Limb (tissue), 2 donors: ENCODE measurements around the gene MT1B.
"Not testable (repeated sequence)": the region's sequence is repeated elsewhere in the genome, so short reads cannot be mapped to it uniquely, and the experiment has no call there.

ENCODE experiments used
- DNase-seq, 2 donors: peaks; one replicate each; pipeline ENCODE4 v3.0.0-alpha.2; 2016; ENCODE audit errors: extremely low spot score in 2 of 2

The MT1B gene

GRCh38 chr16:56637814-56638750 lies 13.6 kb upstream of the MT1B start, which contains the start of gene MT1A:
TSS of gene MT1A (plus strand) at chr16:56638666. CDS start at chr16:56638739, 73 bp downstream.
- DNase-seq, result peak in 1 of 2 donors; percentile 49

DNA sequence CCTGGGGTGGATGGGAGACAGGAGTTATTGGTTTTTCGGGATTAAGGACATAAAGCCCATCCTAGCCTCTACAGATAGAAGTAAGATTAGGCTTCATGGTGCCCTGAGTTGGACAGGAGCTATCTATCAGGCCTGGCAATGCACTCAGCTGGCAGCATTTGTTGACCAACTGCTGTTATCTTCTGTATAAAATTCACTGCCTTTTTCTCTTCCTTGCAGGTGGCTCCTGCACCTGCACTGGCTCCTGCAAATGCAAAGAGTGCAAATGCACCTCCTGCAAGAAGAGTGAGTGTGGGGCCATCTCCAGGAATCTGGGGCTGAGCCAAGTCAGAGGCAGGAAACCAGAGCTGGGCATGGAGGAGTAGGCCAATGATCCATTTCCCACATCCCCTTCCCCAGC lies 12.6 kb upstream of the MT1B start:
- DNase-seq, result no peak

GRCh38 chr16:56640076-56640475 lies 11.6 kb upstream of the MT1B start:
- no peak for DNase-seq

DNA sequence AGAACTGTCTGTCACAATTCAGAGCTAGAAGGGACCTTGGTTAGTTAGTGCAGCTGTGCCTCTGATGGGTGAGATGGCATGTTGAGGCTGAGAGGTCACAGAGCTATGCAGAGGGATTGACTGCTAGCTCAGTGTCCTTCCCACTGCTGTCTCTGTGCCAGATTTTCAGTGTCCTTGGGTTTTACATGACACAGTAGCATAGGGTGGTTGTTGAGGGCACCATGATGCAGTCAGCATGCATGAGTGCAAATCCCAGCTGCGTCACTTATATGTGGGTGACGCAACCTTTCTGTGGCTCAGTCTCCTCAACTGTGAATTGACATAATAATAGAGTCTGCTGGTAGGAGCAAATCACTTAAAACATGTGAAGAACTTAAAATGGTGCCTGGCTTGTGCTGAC lies 10.5 kb upstream of the MT1B start:
- no peak for DNase-seq

GRCh38 chr16:56643080-56643778 lies 8.5 kb upstream of the MT1B start:
- DNase-seq, result no peak

- DNase-seq, result no peak
Measured at GRCh38 chr16:56643833-56644232, 7.9 kb upstream of the MT1B start.

DNA sequence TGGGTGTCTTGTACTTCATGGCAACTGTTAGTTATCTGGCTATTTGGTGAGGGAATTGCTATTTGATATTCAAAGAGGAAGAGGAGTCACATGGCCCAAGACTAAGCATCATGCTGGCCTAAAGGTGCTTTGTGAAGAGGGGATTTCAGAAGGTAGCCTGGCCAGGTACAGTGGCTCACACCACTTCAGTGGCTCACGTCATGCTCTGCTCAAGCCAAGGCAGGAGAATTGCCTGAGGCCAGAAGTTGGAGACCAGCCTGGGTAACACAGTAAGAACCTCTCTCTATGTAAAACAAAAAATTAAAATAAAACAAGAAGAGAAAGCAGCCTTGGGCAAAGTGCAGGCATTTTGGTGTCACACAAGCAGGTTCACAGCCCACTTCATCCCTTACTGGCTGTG lies 6.4 kb upstream of the MT1B start:
- no peak for DNase-seq

GRCh38 chr16:56645838-56646237 lies 5.8 kb upstream of the MT1B start:
- DNase-seq, result no peak

GRCh38 chr16:56647641-56648431 lies 3.9 kb upstream of the MT1B start:
- no peak for DNase-seq

DNA sequence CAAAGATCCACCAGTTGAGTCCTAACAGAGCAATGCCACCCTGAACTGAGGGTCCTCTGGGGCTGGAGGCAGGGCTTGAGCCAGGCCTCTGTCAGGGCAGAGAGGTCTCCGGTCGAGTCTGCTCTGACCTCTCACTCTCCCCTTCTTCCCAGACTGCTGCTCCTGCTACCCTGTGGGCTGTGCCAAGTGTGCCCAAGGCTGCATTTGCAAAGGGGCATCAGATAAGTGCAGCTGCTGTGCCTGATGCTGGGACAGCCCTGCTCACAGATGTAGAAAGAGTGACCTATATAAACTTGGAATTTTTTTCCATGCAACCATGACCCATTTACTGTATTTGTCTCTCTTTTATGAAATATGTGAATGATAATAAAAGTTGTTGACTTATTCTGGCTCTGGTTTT lies 2.4 kb upstream of the MT1B start:
- DNase-seq, result no peak

GRCh38 chr16:56649820-56650219 lies 1.9 kb upstream of the MT1B start:
- no peak for DNase-seq

- no peak for DNase-seq
Measured at GRCh38 chr16:56652600-56652999, 914 bp downstream of the MT1B start.

GRCh38 chr16:56653218-56653617 lies 1.5 kb downstream of the MT1B start:
- DNase-seq, result no peak

DNA sequence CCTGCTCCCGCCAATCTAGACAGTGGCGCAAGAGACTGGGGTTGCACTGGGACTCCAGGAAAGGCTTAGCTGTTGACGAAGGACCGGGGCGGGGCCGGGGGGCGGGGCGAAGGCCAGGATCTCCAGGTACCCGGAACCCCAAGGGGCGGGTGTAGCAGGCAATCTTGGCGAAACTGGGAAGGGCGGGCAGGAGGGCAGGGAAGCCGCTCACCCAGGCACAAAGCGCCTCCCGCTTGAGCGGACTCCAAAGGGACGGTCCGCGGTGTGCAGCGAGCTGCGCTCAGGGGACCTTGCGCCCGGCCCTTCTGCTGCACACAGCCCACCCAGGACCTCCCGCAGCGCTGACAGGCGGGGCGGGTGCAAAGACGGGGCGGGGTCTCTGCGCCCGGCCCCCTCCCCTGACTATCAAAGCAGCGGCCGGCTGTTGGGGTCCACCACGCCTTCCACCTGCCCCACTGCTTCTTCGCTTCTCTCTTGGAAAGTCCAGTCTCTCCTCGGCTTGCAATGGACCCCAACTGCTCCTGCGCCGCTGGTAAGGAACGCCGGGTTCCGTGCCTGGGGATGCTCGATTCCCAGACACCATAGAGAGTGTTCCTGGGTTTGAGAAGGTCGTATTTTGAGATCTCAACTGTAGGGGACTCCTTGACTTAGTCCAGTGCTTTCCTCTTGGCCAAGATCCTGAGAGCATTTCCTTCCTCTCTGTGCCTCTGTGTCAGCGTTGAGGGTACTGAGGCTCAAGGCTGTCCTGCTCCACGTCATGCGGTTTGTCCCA lies 6.1 kb downstream of the MT1B start, which contains the start of gene MT1F:
Gene MT1F, plus strand, starts transcription at position 405 of the 772 bp plus-strand sequence. Its CDS starts 100 bp downstream, at position 505.
- peak; percentile 21 to 52 for DNase-seq

DNA sequence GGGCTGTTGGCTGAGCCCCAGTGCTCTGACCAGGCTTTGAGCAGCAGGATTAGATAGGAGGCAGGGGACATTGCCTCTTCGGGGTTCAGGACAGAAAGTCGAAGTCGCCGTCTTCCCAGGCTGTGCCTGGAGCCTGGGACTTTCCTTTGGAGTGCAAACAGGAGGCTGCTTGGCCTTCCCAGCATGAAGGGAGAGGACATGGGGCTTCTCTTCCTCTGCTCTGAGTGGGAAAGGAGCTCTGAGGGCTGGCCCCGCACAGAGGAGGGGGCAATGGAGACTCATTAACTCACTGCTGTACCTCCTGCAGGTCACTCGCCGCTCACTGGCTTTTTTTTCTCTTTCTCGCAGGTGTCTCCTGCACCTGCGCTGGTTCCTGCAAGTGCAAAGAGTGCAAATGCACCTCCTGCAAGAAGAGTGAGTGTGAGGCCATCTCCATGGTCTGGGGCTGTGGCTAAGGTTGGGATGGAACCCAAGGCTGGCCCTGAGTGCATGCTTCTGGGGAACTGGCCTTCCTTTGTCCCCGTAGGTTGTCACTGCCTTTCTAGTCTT lies 6.7 kb downstream of the MT1B start:
- DNase-seq, result no peak

DNA sequence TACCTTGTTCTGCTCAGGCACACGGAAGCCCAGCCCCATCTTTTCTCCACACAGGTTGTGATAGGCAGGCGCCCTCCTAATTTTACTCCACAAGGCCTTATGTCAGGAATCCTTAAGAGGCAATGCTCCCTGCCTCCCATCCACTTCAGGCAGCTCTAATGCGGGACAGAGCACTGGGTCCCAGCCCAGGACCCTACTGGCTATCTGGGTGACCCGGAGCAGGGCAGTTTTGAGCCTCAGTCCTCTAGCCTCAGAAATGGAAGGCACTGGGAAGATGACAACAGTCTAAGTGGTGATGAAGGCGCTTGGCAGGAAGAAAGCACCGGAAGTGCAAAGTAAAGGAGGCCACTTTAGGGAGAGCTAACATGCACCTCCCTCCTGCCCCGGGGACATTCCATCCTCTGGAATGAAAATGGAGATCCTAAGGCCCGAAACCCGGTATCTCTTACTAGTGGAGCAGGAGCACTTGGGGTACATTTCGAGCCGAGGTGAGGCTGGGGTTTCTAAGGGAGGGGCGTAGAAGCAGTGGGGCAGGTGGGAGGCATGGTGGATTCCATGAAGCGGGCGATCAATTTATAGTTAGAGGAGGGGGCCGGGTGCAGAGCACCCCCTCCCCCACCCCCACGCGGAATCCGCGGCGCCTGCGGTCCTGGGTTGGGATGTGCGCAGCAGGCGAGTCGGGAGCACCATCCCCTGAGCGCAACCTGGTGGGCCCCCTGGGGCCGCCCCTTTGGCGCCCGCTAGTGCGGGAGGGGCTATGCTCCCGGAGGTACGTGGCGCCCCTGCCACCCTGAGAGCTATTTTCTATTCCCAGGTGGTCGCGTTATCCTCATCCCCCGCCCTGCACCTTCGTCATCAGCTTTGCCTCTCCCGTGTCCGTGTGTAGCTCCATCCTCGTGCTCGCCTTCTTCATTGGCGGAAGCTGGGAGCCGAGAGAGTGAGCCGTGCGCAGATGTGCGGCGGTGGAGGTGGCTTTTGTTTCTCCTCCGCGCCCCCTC lies 11.0 kb downstream of the MT1B start:
- no peak for DNase-seq

- no peak for DNase-seq
Measured at GRCh38 chr16:56664506-56664905, 12.8 kb downstream of the MT1B start.

- not testable (repeated sequence) for DNase-seq
Measured at GRCh38 chr16:56665286-56666261, 13.9 kb downstream of the MT1B start.
